K562 (cell line): ENCODE results near the gene PASD1. TPM values are rescaled to one million over a fixed set of nuclear protein-coding genes. Genes with fewer than 3 reads are reported as not detected.
A peak's percentile ranks its signal among the peaks of the same experiment; 100 is the strongest.

Experiments
- ARID3B ChIP-seq: fragments of 250-450 bp; sonication (Bioruptor Pico); IDR thresholded peaks from 2 replicates; pipeline ENCODE4 v1.4.0; 2020; ENCODE audit warnings: borderline replicate concordance
- E2F5 ChIP-seq: sonication (generic); formaldehyde crosslinking; IDR thresholded peaks from 2 replicates; pipeline ENCODE4 v1.8.0; 2022; ENCODE audit warnings: mild to moderate bottlenecking, missing genetic modification reagents
- ELF2 ChIP-seq: fragments of 250-450 bp; sonication (Bioruptor Pico); IDR thresholded peaks from 2 replicates; pipeline ENCODE4 v1.5.0; 2021; ENCODE audit warnings: mild to moderate bottlenecking
- FIP1L1 ChIP-seq: fragments of 200-400 bp; formaldehyde crosslinking; IDR thresholded peaks from 2 replicates; pipeline ENCODE4 v1.6.1; 2018; ENCODE audit warnings: mild to moderate bottlenecking, low read depth, low read length; ENCODE audit not compliant: poor library complexity, severe bottlenecking
- ILF3 ChIP-seq: fragments of 450-650 bp; IDR thresholded peaks from 2 replicates; pipeline ENCODE4 v1.6.1; 2018; ENCODE audit warnings: antibody characterized with exemption, mild to moderate bottlenecking, moderate library complexity, borderline replicate concordance
- L3MBTL2 ChIP-seq: fragments of 450-650 bp; IDR thresholded peaks from 2 replicates; pipeline ENCODE4 v1.6.1; 2016; ENCODE audit warnings: mild to moderate bottlenecking, moderate library complexity
- MTA3 ChIP-seq: fragments of 450-650 bp; formaldehyde crosslinking; IDR thresholded peaks from 2 replicates; pipeline ENCODE4 v1.6.1; 2017; ENCODE audit warnings: mild to moderate bottlenecking, borderline replicate concordance
- NONO ChIP-seq, 2 experiments: fragments of 200-400 bp in 1 of 2; fragments of 450-650 bp in 1 of 2; formaldehyde crosslinking in 1 of 2; IDR thresholded peaks; 2 replicates each; pipeline ENCODE4 v1.6.1; 2017; ENCODE audit warnings: low read depth in 2 of 2, mild to moderate bottlenecking in 2 of 2, moderate library complexity in 2 of 2, low read length in 1 of 2
- POLR3A ChIP-seq: IDR thresholded peaks from 2 replicates; pipeline ENCODE4 v1.6.1; 2011; ENCODE audit warnings: borderline replicate concordance, mild to moderate bottlenecking, moderate library complexity; ENCODE audit not compliant: insufficient read length, insufficient read depth; ENCODE audit errors: extremely low read depth
- RHOXF2B ChIP-seq: fragments of 250-450 bp; sonication (Bioruptor Pico); conservative IDR thresholded peaks from 2 replicates; pipeline ENCODE4 v1.5.1; 2021
- RNF2 ChIP-seq: sonication (generic); IDR thresholded peaks from 2 replicates; pipeline ENCODE4 v1.6.1; 2016
- SFPQ ChIP-seq: fragments of 200-400 bp; formaldehyde crosslinking; IDR thresholded peaks from 2 replicates; pipeline ENCODE4 v1.6.1; 2017; ENCODE audit warnings: mild to moderate bottlenecking, low read depth, low read length, moderate library complexity
- VEZF1 ChIP-seq: fragments of 200-800 bp; sonication (Bioruptor generic); IDR thresholded peaks from 2 replicates; pipeline ENCODE4 v1.6.1; 2017; ENCODE audit warnings: missing genetic modification characterization, missing compliant biosample characterization
- XRCC4 ChIP-seq: IDR thresholded peaks from one replicate; pipeline ENCODE4 v1.6.1; 2011; ENCODE audit not compliant: insufficient read depth, insufficient read length; ENCODE audit errors: extremely low read depth
- ZBTB26 ChIP-seq: fragments of 450-650 bp; formaldehyde crosslinking; IDR thresholded peaks from 2 replicates; pipeline ENCODE4 v1.4.0; 2022; ENCODE audit warnings: missing genetic modification characterization
- ZNF133 ChIP-seq: fragments of 250-450 bp; sonication (Bioruptor Pico); IDR thresholded peaks from 2 replicates; pipeline ENCODE4 v1.4.0; 2020; ENCODE audit warnings: mild to moderate bottlenecking
- ZNF274 ChIP-seq: IDR thresholded peaks from 2 replicates; pipeline ENCODE4 v1.6.1; 2011; ENCODE audit warnings: low read depth, mild to moderate bottlenecking, low read length, moderate library complexity, borderline replicate concordance
- ZNF398 ChIP-seq: fragments of 250-450 bp; sonication (Bioruptor Pico); IDR thresholded peaks from 2 replicates; pipeline ENCODE4 v1.8.0; 2021; ENCODE audit warnings: moderate library complexity, mild to moderate bottlenecking, inconsistent platforms
- ZNF589 ChIP-seq: fragments of 200-800 bp; sonication (Bioruptor generic); IDR thresholded peaks from 2 replicates; pipeline ENCODE4 v1.6.1; 2016; ENCODE audit warnings: low read depth, missing genetic modification characterization, missing compliant biosample characterization
- polyA plus RNA-seq, 8 experiments: library from polyadenylated mRNA; depleted of rRNA in 4 of 8; stranded (reverse) in 5 of 8; unstranded in 3 of 8; fragments of >200 nt; fragmentation: Nextera tagmentation in 2 of 8; fragmentation: Illumina TruSeq in 1 of 8; extraction: Ambion mirVana in 2 of 8; extraction: Trizol in 1 of 8; gene quantifications; 2 replicates each; pipeline versions ENCODE4 v1.2.1 to v1.2.3, GENCODE V29; 2011 to 2014; ENCODE audit warnings: inconsistent platforms in 1 of 8, missing spikeins in 1 of 8
- total RNA-seq, 7 experiments: library from RNA; depleted of rRNA in 6 of 7; stranded (reverse); fragments of >200 nt in 6 of 7; fragmentation: Illumina TruSeq in 2 of 7; extraction: Trizol in 2 of 7; gene quantifications; 2 replicates each; pipeline versions ENCODE4 v1.2.1 to v1.2.3, GENCODE V29; 2011 to 2021; ENCODE audit warnings: low replicate concordance in 1 of 7

Gene PASD1
- total and polyA plus RNA-seq, 9 of the 15 experiments (the other 6 are each of a cell fraction or from before 2014, with no cell fraction given): 1.7 to 12.8 (median 9.6) TPM

GRCh38 chrX:151633157-151633556 is 69.7 kb downstream of the PASD1 start (continued):
- TF ChIP-seq NONO (IDR thresholded peaks at IDR 0.05; ENCODE audit: low read depth in 2 of 2, low read length in 1 of 2): no peak; a peak in 1 of 4 replicates
- no peak for TF ChIP-seq ELF2 (CRISPR knock-in tag)
- no peak for TF ChIP-seq FIP1L1
- no peak for TF ChIP-seq E2F5
- no peak for TF ChIP-seq ZNF398
- TF ChIP-seq RNF2: peak; percentile 44; the same call in 1 of the 2 replicates
- no peak for TF ChIP-seq ARID3B
- peak; percentile 36; the same call in 1 of the 2 replicates for TF ChIP-seq L3MBTL2
- TF ChIP-seq VEZF1 (CRISPR knock-in tag): peak; percentile 34; the same call in 1 of the 2 replicates
- no peak for TF ChIP-seq ILF3
- no peak for TF ChIP-seq XRCC4
- TF ChIP-seq ZBTB26 (CRISPR knock-in tag): no peak
- TF ChIP-seq MTA3: peak; percentile 61; the same call in 1 of the 2 replicates
- TF ChIP-seq POLR3A: no peak
- TF ChIP-seq ZNF274: no peak
- TF ChIP-seq RHOXF2B (CRISPR knock-in tag): no peak
- peak; percentile 64; the same call in 1 of the 2 replicates for TF ChIP-seq ZNF589 (CRISPR knock-in tag)
- no peak for TF ChIP-seq ZNF133 (CRISPR knock-in tag)
- no peak for TF ChIP-seq SFPQ
